Myocyte (in vitro differentiated cells): ENCODE results near the gene DLGAP1. TPM values are rescaled to one million over a fixed set of nuclear protein-coding genes. Genes with fewer than 3 reads are reported as not detected.

ENCODE experiments used
- DNase-seq: peaks from one replicate; pipeline ENCODE4 v3.0.0-alpha.2; 2012; ENCODE audit warnings: low read depth
- total RNA-seq: library from RNA; depleted of rRNA; stranded (reverse); fragments of >200 nt; gene quantifications from 2 replicates; pipeline ENCODE4 v1.2.3, GENCODE V29; 2014

Gene DLGAP1
- total RNA-seq, 1 donor from 2014 or later, result 0.75 TPM

GRCh38 chr18:3726238-3726951 lies 728.7 kb downstream of the DLGAP1 start:
- no peak for DNase-seq

- no peak for DNase-seq
Measured at GRCh38 chr18:3725115-3725514, 730.0 kb downstream of the DLGAP1 start.

GRCh38 chr18:3723554-3723953 lies 731.6 kb downstream of the DLGAP1 start:
- no peak for DNase-seq

GRCh38 chr18:3722649-3723433 lies 732.3 kb downstream of the DLGAP1 start:
- no peak for DNase-seq

- DNase-seq, result no peak
Measured at GRCh38 chr18:3721771-3722648, 733.1 kb downstream of the DLGAP1 start.

- no peak for DNase-seq
Measured at GRCh38 chr18:3720818-3721545, 734.1 kb downstream of the DLGAP1 start.

GRCh38 chr18:3720159-3720558 lies 734.9 kb downstream of the DLGAP1 start:
- no peak for DNase-seq

GRCh38 chr18:3717376-3718025 lies 737.6 kb downstream of the DLGAP1 start:
- DNase-seq, result no peak

- no peak for DNase-seq
Measured at GRCh38 chr18:3716116-3716660, 738.9 kb downstream of the DLGAP1 start.

GRCh38 chr18:3715231-3716080 lies 739.7 kb downstream of the DLGAP1 start:
- no peak for DNase-seq

- no peak for DNase-seq
Measured at GRCh38 chr18:3713708-3714107, 741.4 kb downstream of the DLGAP1 start.

- no peak for DNase-seq
Measured at GRCh38 chr18:3713166-3713565, 741.9 kb downstream of the DLGAP1 start.

- DNase-seq, result no peak
Measured at GRCh38 chr18:3712491-3712890, 742.6 kb downstream of the DLGAP1 start.

GRCh38 chr18:3710712-3711301 lies 744.3 kb downstream of the DLGAP1 start:
- DNase-seq, result peak; percentile 5

- DNase-seq, result no peak
Measured at GRCh38 chr18:3709205-3709604, 745.9 kb downstream of the DLGAP1 start.

- DNase-seq, result no peak
Measured at GRCh38 chr18:3706279-3707097, 748.6 kb downstream of the DLGAP1 start.

GRCh38 chr18:3704556-3705344 lies 750.4 kb downstream of the DLGAP1 start:
- DNase-seq, result peak; percentile 15
